CD4-positive, alpha-beta T cell (primary cell): ENCODE results near the gene PNRC1. TPM values are rescaled to one million over a fixed set of nuclear protein-coding genes. Genes with fewer than 3 reads are reported as not detected.
A peak's percentile ranks its signal among the peaks of the same experiment; 100 is the strongest.

ENCODE experiments used
- ATAC-seq: fragments of 200-7000 bp; cut with Tn5 transposase; one replicate; pipeline ENCODE4 v1.10.0; 2022; ENCODE audit warnings: mild to moderate bottlenecking; ENCODE audit not compliant: poor library complexity
- CTCF ChIA-PET: fragments of 350-600 bp; sonication (Branson Sonifier 250); formaldehyde crosslinking; loops from one replicate; lab custom pipeline; 2021; ENCODE audit warnings: antibody characterized with exemption, inconsistent platforms; lab: Charles Lee
- POLR2A ChIA-PET: fragments of 350-600 bp; sonication (Branson Sonifier 250); formaldehyde crosslinking; loops from one replicate; lab custom pipeline; 2021; ENCODE audit warnings: antibody characterized with exemption, inconsistent platforms; lab: Charles Lee
- DNase-seq, 14 experiments: peaks; one replicate each; pipeline ENCODE4 v3.0.0-alpha.2; 2013 to 2020; ENCODE audit warnings: mixed read lengths in 2 of 14
- H3K27ac ChIP-seq, 2 donors: one replicate each; pipeline versions ENCODE4 v1.5.1 to v1.7.0; 2013; ENCODE audit warnings: low read length in 2 of 2, low read depth in 1 of 2, mild to moderate bottlenecking in 1 of 2
- H3K27me3 ChIP-seq, 2 experiments: 1 replicate in 1 of 2; 2 replicates in 1 of 2; pipeline versions ENCODE4 v1.6.1 to v1.7.0; 2013; ENCODE audit warnings: low read length in 2 of 2, control low read depth in 1 of 2, mild to moderate bottlenecking in 1 of 2, moderate library complexity in 1 of 2; ENCODE audit not compliant: insufficient read depth in 2 of 2, control insufficient read depth in 1 of 2
- H3K36me3 ChIP-seq: one replicate; pipeline ENCODE4 v1.6.1; 2013; ENCODE audit warnings: low read length, control low read depth; ENCODE audit not compliant: insufficient read depth
- H3K4me1 ChIP-seq: one replicate; pipeline ENCODE4 v1.6.1; 2013; ENCODE audit warnings: low read length, control low read depth; ENCODE audit not compliant: insufficient read depth
- H3K4me3 ChIP-seq: one replicate; pipeline ENCODE4 v1.5.1; 2013; ENCODE audit warnings: mild to moderate bottlenecking, low read length, moderate library complexity
- H3K9me3 ChIP-seq, 2 experiments: 1 replicate in 1 of 2; 2 replicates in 1 of 2; pipeline versions ENCODE4 v1.6.1 to v1.7.0; 2013; ENCODE audit warnings: low read length in 2 of 2, mild to moderate bottlenecking in 2 of 2, control low read depth in 1 of 2, moderate library complexity in 1 of 2; ENCODE audit not compliant: control insufficient read depth in 1 of 2, insufficient read depth in 1 of 2
- H3K27ac Mint-ChIP-seq: one replicate; pipeline ENCODE4 v1.8.0; 2020; ENCODE audit warnings: mixed read lengths
- H3K27me3 Mint-ChIP-seq: one replicate; pipeline ENCODE4 v1.8.0; 2021; ENCODE audit warnings: mixed read lengths
- H3K36me3 Mint-ChIP-seq: one replicate; pipeline ENCODE4 v1.8.0; 2021; ENCODE audit warnings: low read depth, mixed read lengths
- H3K4me1 Mint-ChIP-seq: one replicate; pipeline ENCODE4 v1.8.0; 2021; ENCODE audit warnings: low read depth, mixed read lengths
- H3K4me3 Mint-ChIP-seq: one replicate; pipeline ENCODE4 v1.8.0; 2020; ENCODE audit warnings: mild to moderate bottlenecking, mixed read lengths
- H3K9me3 Mint-ChIP-seq: one replicate; pipeline ENCODE4 v1.8.0; 2020; ENCODE audit warnings: mixed read lengths
- CTCF ChIP-seq: fragments of 200-600 bp; IDR thresholded peaks from one replicate; pipeline ENCODE4 v1.8.0; 2022; ENCODE audit warnings: antibody characterized with exemption, mild to moderate bottlenecking
- intact Hi-C, 2 experiments: fragments of 100-400 bp; cut with DNase I in 1 of 2; cut with micrococcal nuclease in 1 of 2; formaldehyde crosslinking; loops; one replicate each; pipeline versions ENCODE4 v1.15.1 to v1.9.0; 2023 to 2025; cut with DNase I, micrococcal nuclease
- total RNA-seq, 174 experiments: library from RNA in 2 of 174; stranded (reverse) in 2 of 174; gene quantifications; one replicate each; pipeline ENCODE4 v1.2.3 and lab custom pipeline; 2021 to 2026

The PNRC1 gene
- total RNA-seq, 2 experiments from 2014 or later, result 974 to 1,023 TPM

- DNase-seq (no peak), ATAC-seq (no peak)
- H3K27ac ChIP-seq, result no peak overlapping the region
- Mint-ChIP-seq H3K36me3 (peaks cover 4% of the 10 kb centered on the region), H3K27ac (no peak overlapping the region), H3K4me3 (no peak overlapping the region), H3K27me3 (no peaks in the 10 kb centered on the region), H3K9me3 (peaks cover 10% of the 10 kb centered on the region), H3K4me1 (peaks cover 7% of the 10 kb centered on the region)
- H3K36me3 ChIP-seq, result no peaks in the 10 kb centered on the region
- H3K4me1 ChIP-seq, result peaks cover 4% of the 10 kb centered on the region
- POLR2A ChIA-PET, result no interaction called here
- no peak overlapping the region for H3K4me3 ChIP-seq
- intact Hi-C loops, result no loop called here
- TF ChIP-seq CTCF, result no peak
- H3K27me3 ChIP-seq, result no peaks in the 10 kb centered on the region
- peaks cover 0 to 9% of the 10 kb centered on the region in 2 experiments for H3K9me3 ChIP-seq
- CTCF ChIA-PET, result no interaction called here
Measured at GRCh38 chr6:89042664-89043063, 37.9 kb upstream of the PNRC1 start.

- no peak overlapping the region for H3K27ac ChIP-seq
- H3K27ac Mint-ChIP-seq, result no peak overlapping the region
- H3K4me3 ChIP-seq, result no peak overlapping the region
- H3K4me1 Mint-ChIP-seq, result peaks cover 7% of the 10 kb centered on the region
- ChIA-PET POLR2A (interaction anchor here (1.7 kb wide), 1 partner anchor 36 kb away, joined by 8 read pairs; the partner anchor contains the start of gene PNRC1), CTCF (no interaction called here)
- no peak overlapping the region for H3K4me3 Mint-ChIP-seq
- peaks cover 2% of the 10 kb centered on the region for H3K9me3 Mint-ChIP-seq
- H3K9me3 ChIP-seq, result no peaks in the 10 kb centered on the region
- intact Hi-C loops, result no loop called here
- H3K27me3 Mint-ChIP-seq, result no peaks in the 10 kb centered on the region
- TF ChIP-seq CTCF, result no peak
- no peak for DNase-seq
- no peaks in the 10 kb centered on the region for H3K36me3 Mint-ChIP-seq
- H3K36me3 ChIP-seq, result no peaks in the 10 kb centered on the region
- peaks cover 4% of the 10 kb centered on the region for H3K4me1 ChIP-seq
- no peak for ATAC-seq
- no peaks in the 10 kb centered on the region for H3K27me3 ChIP-seq
Measured at GRCh38 chr6:89044328-89045010, 36.1 kb upstream of the PNRC1 start.

- no peak overlapping the region for H3K27ac Mint-ChIP-seq
- H3K36me3 Mint-ChIP-seq, result no peaks in the 10 kb centered on the region
- no peak overlapping the region for H3K27ac ChIP-seq
Measured at GRCh38 chr6:89045011-89045387, 35.6 kb upstream of the PNRC1 start.

More at GRCh38 chr6:89045011-89045387, 35.6 kb upstream of the PNRC1 start:
- Mint-ChIP-seq H3K4me3 (no peak overlapping the region), H3K27me3 (no peaks in the 10 kb centered on the region), H3K9me3 (no peaks in the 10 kb centered on the region), H3K4me1 (peaks cover 7% of the 10 kb centered on the region)
- ATAC-seq (no peak), DNase-seq (peak in 2 of 14 experiments; percentile 39 to 42)
- ChIA-PET POLR2A (interaction anchor here (1.7 kb wide), 1 partner anchor 35 kb away, joined by 8 read pairs; the partner anchor contains the start of gene PNRC1), CTCF (no interaction called here)
- intact Hi-C loops, result no loop called here
- H3K4me3 ChIP-seq, result no peak overlapping the region
- H3K9me3 ChIP-seq, result no peaks in the 10 kb centered on the region
- H3K36me3 ChIP-seq, result no peaks in the 10 kb centered on the region
- no peaks in the 10 kb centered on the region for H3K27me3 ChIP-seq
- TF ChIP-seq CTCF, result no peak
- peaks cover 4% of the 10 kb centered on the region for H3K4me1 ChIP-seq
